ENCODE measurements around the gene SLC30A3. TPM values are rescaled to one million over a fixed set of nuclear protein-coding genes. Genes with fewer than 3 reads are reported as not detected.

Gene SLC30A3, protein sequence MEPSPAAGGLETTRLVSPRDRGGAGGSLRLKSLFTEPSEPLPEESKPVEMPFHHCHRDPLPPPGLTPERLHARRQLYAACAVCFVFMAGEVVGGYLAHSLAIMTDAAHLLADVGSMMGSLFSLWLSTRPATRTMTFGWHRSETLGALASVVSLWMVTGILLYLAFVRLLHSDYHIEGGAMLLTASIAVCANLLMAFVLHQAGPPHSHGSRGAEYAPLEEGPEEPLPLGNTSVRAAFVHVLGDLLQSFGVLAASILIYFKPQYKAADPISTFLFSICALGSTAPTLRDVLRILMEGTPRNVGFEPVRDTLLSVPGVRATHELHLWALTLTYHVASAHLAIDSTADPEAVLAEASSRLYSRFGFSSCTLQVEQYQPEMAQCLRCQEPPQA
- 2.1 to 4.0 TPM (median 3.3 TPM) in 5 replicates for total RNA-seq (2022; extraction: Qiagen RNA extraction)

DNA sequence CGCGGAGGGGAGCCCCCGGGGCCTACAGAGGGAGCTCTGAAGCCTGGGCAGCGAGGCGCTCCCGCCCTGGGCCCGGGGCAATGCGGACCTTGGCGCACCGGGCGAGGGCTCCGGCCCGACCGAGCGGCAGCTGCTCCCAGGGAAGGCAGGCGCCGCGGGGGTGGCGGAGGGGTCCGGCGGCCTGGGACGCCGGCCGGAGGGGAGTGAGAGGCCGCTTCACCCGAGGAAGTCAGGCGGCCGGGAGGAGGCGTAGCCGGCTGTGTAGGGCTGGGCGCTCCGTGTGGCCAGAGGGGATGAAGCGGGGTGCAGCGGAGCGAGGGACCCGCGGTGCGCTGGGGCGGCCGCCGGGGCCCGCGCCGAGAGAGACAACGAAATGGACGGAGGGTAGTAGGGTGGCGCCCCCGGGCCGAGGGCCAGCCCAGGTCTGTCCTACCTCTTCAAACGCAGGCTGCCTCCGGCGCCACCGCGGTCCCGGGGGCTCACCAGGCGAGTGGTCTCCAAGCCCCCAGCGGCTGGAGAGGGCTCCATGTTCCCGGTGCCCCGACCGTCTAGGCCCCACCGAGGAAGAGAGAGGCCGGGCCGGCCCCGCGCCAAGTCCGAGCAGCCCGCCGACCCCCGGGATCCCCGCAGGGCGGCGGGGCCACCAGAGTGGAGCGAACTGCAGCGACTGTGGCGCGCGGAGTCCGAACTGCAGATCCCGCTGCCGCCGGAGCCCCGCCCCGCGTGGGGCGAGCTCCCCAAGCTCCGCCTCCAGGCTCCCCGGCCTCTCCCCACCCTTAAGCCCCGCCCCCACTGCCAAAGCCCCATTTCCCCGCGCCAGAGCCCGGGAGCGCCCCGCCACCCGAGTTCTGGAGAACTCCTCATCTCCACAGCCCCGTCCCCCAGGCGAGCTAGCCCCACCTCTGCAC lies at the start of gene SLC30A3:
SLC30A3 (minus strand) TSS at position 669 of the 908 bp plus-strand sequence; CDS start at position 528, 141 bp downstream.

GRCh38 chr2:27308359-27308881 lies 45.6 kb upstream of the SLC30A3 start, which contains the start of gene UCN:
TSS of gene UCN (minus strand) at chr2:27308445. CDS start at chr2:27307895, 550 bp downstream.

GRCh38 chr2:27281855-27282559 lies 19.2 kb upstream of the SLC30A3 start, which contains the start of gene TRIM54:
TSS of gene TRIM54 (plus strand) at chr2:27282429. CDS start at chr2:27282732, 303 bp downstream.

DNA sequence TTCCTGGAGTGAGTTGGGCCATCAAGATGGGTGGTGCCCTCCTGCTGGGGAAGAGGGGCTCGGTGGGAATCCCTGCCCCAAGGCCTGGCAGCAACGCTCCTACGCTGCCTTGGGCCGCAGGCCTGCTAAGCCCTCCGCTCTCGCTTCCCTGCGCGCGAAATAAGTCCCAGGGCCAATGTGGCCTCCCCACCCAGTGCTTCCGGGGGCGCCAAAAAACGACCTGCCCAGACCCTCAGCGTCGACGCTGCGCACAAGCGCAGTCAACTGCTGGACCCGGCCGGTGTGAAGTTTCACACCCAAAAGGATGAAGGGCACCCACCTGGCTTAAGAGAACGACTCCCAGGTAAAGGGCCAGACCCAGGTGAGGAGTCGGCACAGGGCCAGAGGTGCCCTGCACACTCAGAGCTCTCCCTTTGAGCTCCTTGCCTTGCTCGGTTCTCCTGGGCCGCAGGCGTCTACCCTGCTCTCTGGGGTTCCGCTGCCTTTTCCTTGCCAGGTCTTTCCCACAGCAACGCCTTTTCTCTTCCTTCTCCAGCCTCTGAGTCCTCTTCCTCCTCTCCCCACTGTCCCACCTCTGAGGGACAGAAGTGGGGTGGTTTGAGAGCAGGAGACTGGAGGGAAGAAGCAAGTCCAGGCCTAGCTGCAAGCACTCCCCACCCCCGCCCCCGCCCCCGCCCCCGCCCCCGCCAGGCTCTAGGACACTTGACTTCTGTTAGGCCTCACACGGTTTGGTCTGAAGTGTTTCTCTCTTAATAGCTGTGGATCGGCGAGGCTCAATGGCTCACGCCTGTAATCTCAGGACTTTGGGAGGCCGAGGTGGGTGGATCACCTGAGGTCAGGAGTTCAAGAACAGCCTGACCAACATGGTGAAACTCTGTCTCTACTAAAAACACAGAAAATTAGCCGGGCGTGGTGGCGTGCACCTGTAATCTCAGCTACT lies 12.6 kb upstream of the SLC30A3 start, which contains the start of gene DNAJC5G:
DNAJC5G (plus strand) TSS at position 223 of the 940 bp plus-strand sequence. CDS start 1,296 bp downstream, outside the sequence.

DNA sequence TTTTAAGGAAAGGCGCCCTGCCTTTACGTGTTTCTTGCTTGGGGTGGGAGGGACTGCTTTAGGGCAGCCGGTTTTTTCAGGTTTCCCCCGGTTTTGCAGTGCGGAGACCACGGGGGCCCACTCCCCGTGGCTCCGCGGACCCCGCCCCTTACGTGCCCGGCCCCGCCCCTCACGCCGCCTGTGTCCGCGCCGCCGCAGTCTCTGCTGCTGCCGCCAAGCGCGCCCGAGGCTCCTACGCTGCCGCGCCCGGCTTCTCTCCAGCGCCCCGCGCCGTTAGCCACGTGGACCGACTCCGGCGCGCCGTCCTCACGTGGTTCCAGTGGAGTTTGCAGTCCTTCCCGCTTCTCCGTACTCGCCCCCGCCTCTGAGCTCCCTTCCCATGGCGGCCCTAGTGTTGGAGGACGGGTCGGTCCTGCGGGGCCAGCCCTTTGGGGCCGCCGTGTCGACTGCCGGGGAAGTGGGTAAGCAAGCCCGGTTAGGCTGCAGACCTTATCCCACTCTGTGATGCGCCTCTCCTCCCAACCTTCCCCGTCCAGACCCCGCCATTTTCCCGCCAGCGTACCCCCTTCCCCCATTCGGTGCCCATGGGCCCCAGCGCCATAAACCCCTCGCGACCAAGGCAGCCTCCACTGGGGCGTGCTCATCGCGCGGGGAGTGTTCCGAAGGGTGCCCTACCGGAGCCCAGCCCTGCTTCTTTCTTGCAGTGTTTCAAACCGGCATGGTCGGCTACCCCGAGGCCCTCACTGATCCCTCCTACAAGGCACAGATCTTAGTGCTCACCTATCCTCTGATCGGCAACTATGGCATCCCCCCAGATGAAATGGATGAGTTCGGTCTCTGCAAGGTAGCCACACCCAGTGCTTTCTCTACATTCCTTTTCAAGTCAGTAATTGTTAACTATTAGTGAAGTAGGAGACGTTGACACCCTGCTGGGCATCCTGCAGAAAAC lies 45.4 kb downstream of the SLC30A3 start, which contains the start of gene CAD:
CAD (plus strand) TSS at position 197 of the 949 bp plus-strand sequence; CDS start at position 380, 183 bp downstream.

GRCh38 chr2:27211943-27212625 lies 50.8 kb downstream of the SLC30A3 start, which contains the start of the genes ATRAID and SLC5A6:
TSS of gene ATRAID (plus strand) at chr2:27212041. CDS start at chr2:27212369, 328 bp downstream.
TSS of gene SLC5A6 (minus strand) at chr2:27212268. CDS start at chr2:27207650, 4,618 bp downstream.

Other genes with a start within 250 kb of the SLC30A3 start
- 53.5 to 68.3 TPM (median 65.9 TPM) in 5 replicates for gene TMEM214, start 230.1 kb downstream of the SLC30A3 start, total RNA-seq (2022; extraction: Qiagen RNA extraction)
- 28.1 to 32.0 TPM (median 30.4 TPM) in 5 replicates for gene AGBL5, start 211.4 kb downstream of the SLC30A3 start, total RNA-seq (2022; extraction: Qiagen RNA extraction)
- 539 to 642 TPM (median 562 TPM) in 5 replicates for gene OST4, start 191.4 kb downstream of the SLC30A3 start, total RNA-seq (2022; extraction: Qiagen RNA extraction)
- 0.27 to 0.56 TPM (median 0.47 TPM) in 5 replicates for gene EMILIN1, start 184.4 kb downstream of the SLC30A3 start, total RNA-seq (2022; extraction: Qiagen RNA extraction)
- 7.6 to 10.4 TPM (median 10.2 TPM) in 5 replicates for gene KHK, start 176.3 kb downstream of the SLC30A3 start, total RNA-seq (2022; extraction: Qiagen RNA extraction)
- 7.3 to 9.0 TPM (median 8.4 TPM) in 5 replicates for gene CGREF1, start 143.9 kb downstream of the SLC30A3 start, total RNA-seq (2022; extraction: Qiagen RNA extraction)
- 0.77 to 2.1 TPM (median 1.5 TPM) in 5 replicates for gene ABHD1, start 139.2 kb downstream of the SLC30A3 start, total RNA-seq (2022; extraction: Qiagen RNA extraction)
- 44.7 to 60.1 TPM (median 58.3 TPM) in 5 replicates for gene PREB, start 128.4 kb downstream of the SLC30A3 start, total RNA-seq (2022; extraction: Qiagen RNA extraction)
- not detected in 5 replicates for gene PRR30, start 123.6 kb downstream of the SLC30A3 start, total RNA-seq (2022; extraction: Qiagen RNA extraction)
- not detected in 5 replicates for gene TCF23, start 114.0 kb downstream of the SLC30A3 start, total RNA-seq (2022; extraction: Qiagen RNA extraction)
- gene ATRAID, start 51.0 kb downstream of the SLC30A3 start, total RNA-seq (2022; extraction: Qiagen RNA extraction): 206 to 230 TPM (median 222 TPM) in 5 replicates
- 61.6 to 71.0 TPM (median 63.7 TPM) in 5 replicates for gene SLC5A6, start 50.8 kb downstream of the SLC30A3 start, total RNA-seq (2022; extraction: Qiagen RNA extraction)
- 51.1 to 65.2 TPM (median 61.1 TPM) in 5 replicates for gene CAD, start 45.7 kb downstream of the SLC30A3 start, total RNA-seq (2022; extraction: Qiagen RNA extraction)
- not detected in 5 replicates for gene DNAJC5G, start 12.4 kb upstream of the SLC30A3 start, total RNA-seq (2022; extraction: Qiagen RNA extraction)
- 0.70 to 1.3 TPM (median 0.91 TPM) in 5 replicates for gene TRIM54, start 19.4 kb upstream of the SLC30A3 start, total RNA-seq (2022; extraction: Qiagen RNA extraction)
- 0.30 to 2.8 TPM (median 1.4 TPM) in 5 replicates for gene UCN, start 45.4 kb upstream of the SLC30A3 start, total RNA-seq (2022; extraction: Qiagen RNA extraction)
- 76.5 to 95.8 TPM (median 85.5 TPM) in 5 replicates for gene MPV17, start 60.0 kb upstream of the SLC30A3 start, total RNA-seq (2022; extraction: Qiagen RNA extraction)
- 55.1 to 62.9 TPM (median 59.6 TPM) in 5 replicates for gene GTF3C2, start 93.7 kb upstream of the SLC30A3 start, total RNA-seq (2022; extraction: Qiagen RNA extraction)
- 53.2 to 61.0 TPM (median 54.0 TPM) in 5 replicates for gene EIF2B4, start 107.3 kb upstream of the SLC30A3 start, total RNA-seq (2022; extraction: Qiagen RNA extraction)
- gene SNX17, start 107.6 kb upstream of the SLC30A3 start, total RNA-seq (2022; extraction: Qiagen RNA extraction): 134 to 145 TPM (median 142 TPM) in 5 replicates
- gene ZNF513, start 117.7 kb upstream of the SLC30A3 start, total RNA-seq (2022; extraction: Qiagen RNA extraction): 9.7 to 14.7 TPM (median 13.5 TPM) in 5 replicates
- 153 to 166 TPM (median 156 TPM) in 5 replicates for gene PPM1G, start 146.5 kb upstream of the SLC30A3 start, total RNA-seq (2022; extraction: Qiagen RNA extraction)
- 123 to 138 TPM (median 130 TPM) in 5 replicates for gene NRBP1, start 165.6 kb upstream of the SLC30A3 start, total RNA-seq (2022; extraction: Qiagen RNA extraction)
- 0.22 to 0.70 TPM (median 0.42 TPM) in 4 of 5 replicates, not detected in the other for gene KRTCAP3, start 179.3 kb upstream of the SLC30A3 start, total RNA-seq (2022; extraction: Qiagen RNA extraction)
- 6.6 to 9.6 TPM (median 7.2 TPM) in 5 replicates for gene IFT172, start 226.7 kb upstream of the SLC30A3 start, total RNA-seq (2022; extraction: Qiagen RNA extraction)
- gene FNDC4, start 232.2 kb upstream of the SLC30A3 start, total RNA-seq (2022; extraction: Qiagen RNA extraction): 3.5 to 5.3 TPM (median 3.8 TPM) in 5 replicates
- gene GCKR, start 233.8 kb upstream of the SLC30A3 start, total RNA-seq (2022; extraction: Qiagen RNA extraction): 0.12 to 0.36 TPM (median 0.32 TPM) in 3 of 5 replicates, not detected in the others